DMS53 (cell line): ENCODE measurements around the gene SLC22A23.
A peak's percentile ranks its signal among the peaks of the same experiment; 100 is the strongest.

Source experiments
- DNase-seq: peaks from one replicate; lab custom pipeline; 2025; lab: John Stamatoyannopoulos, UW

Gene SLC22A23

GRCh38 chr6:3443221-3443515, 13.7 kb downstream of the SLC22A23 start:
- no peak for DNase-seq

GRCh38 chr6:3442431-3443220, 14.2 kb downstream of the SLC22A23 start:
- DNase-seq = no peak

GRCh38 chr6:3440911-3441310, 15.9 kb downstream of the SLC22A23 start:
- DNase-seq = no peak

- DNase-seq = no peak
Measured at GRCh38 chr6:3439961-3440360, 16.9 kb downstream of the SLC22A23 start.

- peak; percentile 81 for DNase-seq
Measured at GRCh38 chr6:3438190-3439167, 18.4 kb downstream of the SLC22A23 start.

- peak; percentile 21 for DNase-seq
Measured at GRCh38 chr6:3433005-3433404, 23.8 kb downstream of the SLC22A23 start.

GRCh38 chr6:3432416-3432815, 24.4 kb downstream of the SLC22A23 start:
- DNase-seq = no peak

GRCh38 chr6:3431994-3432393, 24.9 kb downstream of the SLC22A23 start:
- DNase-seq = no peak

GRCh38 chr6:3429211-3429610, 27.6 kb downstream of the SLC22A23 start:
- DNase-seq = no peak

GRCh38 chr6:3428700-3429099, 28.1 kb downstream of the SLC22A23 start:
- DNase-seq = no peak

GRCh38 chr6:3428247-3428646, 28.6 kb downstream of the SLC22A23 start:
- DNase-seq = no peak

GRCh38 chr6:3427687-3428085, 29.2 kb downstream of the SLC22A23 start:
- DNase-seq = no peak

GRCh38 chr6:3426927-3427686, 29.7 kb downstream of the SLC22A23 start:
- no peak for DNase-seq

- no peak for DNase-seq
Measured at GRCh38 chr6:3426091-3426926, 30.5 kb downstream of the SLC22A23 start.

- no peak for DNase-seq
Measured at GRCh38 chr6:3425574-3425973, 31.3 kb downstream of the SLC22A23 start.

- no peak for DNase-seq
Measured at GRCh38 chr6:3424185-3424927, 32.5 kb downstream of the SLC22A23 start.

GRCh38 chr6:3423439-3424184, 33.2 kb downstream of the SLC22A23 start:
- no peak for DNase-seq

- DNase-seq = no peak
Measured at GRCh38 chr6:3422435-3423070, 34.3 kb downstream of the SLC22A23 start.

- peak; percentile 15 for DNase-seq
Measured at GRCh38 chr6:3421791-3422434, 34.9 kb downstream of the SLC22A23 start.
